Right lobe of liver (tissue), 6 donors: ENCODE data around the gene COL24A1. TPM values are rescaled to one million over a fixed set of nuclear protein-coding genes. Genes with fewer than 3 reads are reported as not detected.

ENCODE experiments used
- ATAC-seq, 4 donors: fragments of 200-7000 bp; cut with Tn5 transposase; one replicate each; pipeline ENCODE4 v1.9.1; 2020; ENCODE audit warnings: mild to moderate bottlenecking in 4 of 4, moderate library complexity in 4 of 4
- DNase-seq, 3 donors: peaks; one replicate each; pipeline ENCODE4 v3.0.0-alpha.2; 2020
- H3K27ac ChIP-seq, 3 donors: fragments of 200-600 bp; one replicate each; pipeline ENCODE4 v1.8.0; 2022
- H3K27me3 ChIP-seq, 2 donors: fragments of 200-600 bp; one replicate each; pipeline ENCODE4 v1.8.0; 2022
- H3K36me3 ChIP-seq, 4 donors: fragments of 200-600 bp; sonication (generic) in 1 of 4; one replicate each; pipeline versions ENCODE4 v1.5.1 to v1.8.0; 2017 to 2022; ENCODE audit warnings: control low read depth in 1 of 4
- H3K4me1 ChIP-seq, 4 donors: fragments of 200-600 bp; sonication (generic) in 1 of 4; one replicate each; pipeline versions ENCODE4 v1.5.1 to v1.8.0; 2017 to 2022; ENCODE audit warnings: control low read depth in 1 of 4
- H3K4me3 ChIP-seq, 3 donors: fragments of 200-600 bp; one replicate each; pipeline ENCODE4 v1.8.0; 2022
- H3K9me3 ChIP-seq, 4 donors: fragments of 200-600 bp; sonication (generic) in 1 of 4; one replicate each; pipeline versions ENCODE4 v1.5.1 to v1.8.0; 2017 to 2022; ENCODE audit warnings: control low read depth in 1 of 4
- CTCF ChIP-seq, 4 donors: fragments of 200-600 bp in 3 of 4; fragments of 450-650 bp in 1 of 4; IDR thresholded peaks; one replicate each; pipeline versions ENCODE4 v1.5.1 to v1.8.0; 2016 to 2022; ENCODE audit warnings: antibody characterized with exemption in 4 of 4, mild to moderate bottlenecking in 2 of 4
- POLR2A ChIP-seq: fragments of 450-650 bp; IDR thresholded peaks from one replicate; pipeline ENCODE4 v1.6.1; 2017; ENCODE audit warnings: antibody characterized with exemption, mild to moderate bottlenecking
- WGBS: methylation state at CpG from one replicate; pipeline ENCODE4 v1.1.6; 2018; ENCODE audit warnings: low coverage, low lambda C conversion rate; ENCODE audit not compliant: insufficient coverage; ENCODE audit errors: missing lambda C conversion rate; 5-methylcytosine and 5-hydroxymethylcytosine counted together
- intact Hi-C, 2 donors: fragments of 100-400 bp; cut with DNase I; formaldehyde crosslinking; loops; one replicate each; pipeline versions ENCODE4 v1.11.2 to v1.14.1; 2022
- total RNA-seq, 6 experiments: library from RNA; depleted of rRNA in 2 of 6; stranded (reverse); fragments of >200 nt in 2 of 6; fragmentation: NEBNext Ultra II Directional in 3 of 6; extraction: Animal tissue kit (Norgen Biotek cat#: 25700) in 3 of 6; gene quantifications; one replicate each; pipeline versions ENCODE4 v1.1.0 to v1.2.4, GENCODE V29; 2016 to 2023
- donor health status: DM: no; HTN: yes; CAD: no.
- donor health status: DM: no; HTN: no; CAD: no.
- donor health status: DM: no; HTN: no; CAD: no.
- donor health status: DM: no; HTN: yes; CAD: no.
- donor health status: DM: no; HTN: yes; CAD: no.

COL24A1 gene
- total RNA-seq, 6 experiments from 2014 or later: 0.05 to 0.07 TPM; not detected in 4

- Histone ChIP-seq H3K4me1 (no peaks in the 10 kb centered on the region), H3K4me3 (no peak overlapping the region), H3K27ac (no peak overlapping the region), H3K27me3 (no peaks in the 10 kb centered on the region), H3K36me3 (no peaks in the 10 kb centered on the region), H3K9me3 (no peaks in the 10 kb centered on the region)
- intact Hi-C loops: no loop called here
- no peak for ATAC-seq
- WGBS: 11% methylated on average over 1 of the region's 1 CpG
- DNase-seq: no peak
- no peak for TF ChIP-seq CTCF (IDR thresholded peaks at IDR 0.05)
- TF ChIP-seq POLR2A: no peak
Observed at GRCh38 chr1:86064899-86065298, 91.7 kb downstream of the COL24A1 start.

GRCh38 chr1:86063721-86064120 is 92.9 kb downstream of the COL24A1 start:
- WGBS: 45% methylated on average over 1 of the region's 1 CpG
- no peak overlapping the region for H3K27ac ChIP-seq
- no peaks in the 10 kb centered on the region for H3K4me1 ChIP-seq
- DNase-seq (no peak), ATAC-seq (no peak)
- H3K36me3 ChIP-seq: no peaks in the 10 kb centered on the region
- no peaks in the 10 kb centered on the region for H3K9me3 ChIP-seq
- no peak overlapping the region for H3K4me3 ChIP-seq
- intact Hi-C loops: no loop called here
- H3K27me3 ChIP-seq: no peaks in the 10 kb centered on the region
- TF ChIP-seq POLR2A: no peak

GRCh38 chr1:86062453-86062852 is 94.1 kb downstream of the COL24A1 start:
- no peaks in the 10 kb centered on the region for H3K9me3 ChIP-seq
- intact Hi-C loops: no loop called here
- no peaks in the 10 kb centered on the region for H3K27me3 ChIP-seq
- no peak for ATAC-seq
- no peaks in the 10 kb centered on the region for H3K4me1 ChIP-seq
- H3K27ac ChIP-seq: no peak overlapping the region
- TF ChIP-seq POLR2A (no peak), CTCF (IDR thresholded peaks at IDR 0.05) (no peak)
- no peaks in the 10 kb centered on the region for H3K36me3 ChIP-seq
- WGBS: 29% methylated on average over 3 of the region's 3 CpGs
- H3K4me3 ChIP-seq: no peak overlapping the region
- no peak for DNase-seq

GRCh38 chr1:86061551-86061990 is 95.0 kb downstream of the COL24A1 start:
- TF ChIP-seq CTCF (IDR thresholded peaks at IDR 0.05): no peak
- TF ChIP-seq POLR2A: no peak

GRCh38 chr1:86054396-86054795 is 102.2 kb downstream of the COL24A1 start:
- Histone ChIP-seq H3K36me3 (no peaks in the 10 kb centered on the region), H3K27ac (no peak overlapping the region), H3K4me3 (no peak overlapping the region), H3K9me3 (no peaks in the 10 kb centered on the region), H3K4me1 (no peaks in the 10 kb centered on the region), H3K27me3 (no peaks in the 10 kb centered on the region)
- intact Hi-C loops: no loop called here
- WGBS: 65% methylated on average over 2 of the region's 2 CpGs
- ATAC-seq (no peak), DNase-seq (no peak)
- TF ChIP-seq POLR2A (no peak), CTCF (IDR thresholded peaks at IDR 0.05) (no peak)

More at GRCh38 chr1:86061551-86061990, 95.0 kb downstream of the COL24A1 start:
- WGBS: 25% methylated on average over 2 of the region's 2 CpGs
- intact Hi-C loops: no loop called here
- H3K4me1 ChIP-seq: no peaks in the 10 kb centered on the region
- no peak overlapping the region for H3K27ac ChIP-seq
- DNase-seq (no peak), ATAC-seq (no peak)
- H3K9me3 ChIP-seq: no peaks in the 10 kb centered on the region
- no peaks in the 10 kb centered on the region for H3K27me3 ChIP-seq
- H3K4me3 ChIP-seq: no peak overlapping the region
- H3K36me3 ChIP-seq: no peaks in the 10 kb centered on the region
